Activated T-cell treated with anti-CD3 and anti-CD28 coated beads for 1 hour (primary cell): ENCODE results near the gene ADGRG6.
"Not testable (repeated sequence)": the region's sequence is repeated elsewhere in the genome, so short reads cannot be mapped to it uniquely, and the experiment has no call there.

Experiments
- DNase-seq: peaks from one replicate; pipeline ENCODE4 v3.0.0-alpha.2; 2020; ENCODE audit warnings: low read depth

The ADGRG6 gene

GRCh38 chr6:142301651-142302391 lies at the start of gene ADGRG6:
Gene ADGRG6 (plus strand): TSS chr6:142302007. CDS start chr6:142302330, 323 bp downstream.
- peak; percentile 16 for DNase-seq

GRCh38 chr6:142254513-142254912 lies 47.3 kb upstream of the ADGRG6 start:
- DNase-seq: no peak

GRCh38 chr6:142255785-142256184 lies 46.0 kb upstream of the ADGRG6 start:
- DNase-seq: no peak

- no peak for DNase-seq
Measured at GRCh38 chr6:142258305-142258704, 43.5 kb upstream of the ADGRG6 start.

GRCh38 chr6:142258757-142259156 lies 43.0 kb upstream of the ADGRG6 start:
- DNase-seq: no peak

GRCh38 chr6:142260748-142261147 lies 41.1 kb upstream of the ADGRG6 start:
- DNase-seq: no peak

- no peak for DNase-seq
Measured at GRCh38 chr6:142262231-142262630, 39.6 kb upstream of the ADGRG6 start.

GRCh38 chr6:142265476-142265875 lies 36.3 kb upstream of the ADGRG6 start:
- DNase-seq: no peak

- no peak for DNase-seq
Measured at GRCh38 chr6:142266060-142266459, 35.7 kb upstream of the ADGRG6 start.

- DNase-seq: no peak
Measured at GRCh38 chr6:142271476-142271875, 30.3 kb upstream of the ADGRG6 start.

GRCh38 chr6:142274656-142275055 lies 27.2 kb upstream of the ADGRG6 start:
- DNase-seq: no peak

- DNase-seq: no peak
Measured at GRCh38 chr6:142275236-142276006, 26.4 kb upstream of the ADGRG6 start.

GRCh38 chr6:142276256-142276655 lies 25.6 kb upstream of the ADGRG6 start:
- DNase-seq: no peak

- no peak for DNase-seq
Measured at GRCh38 chr6:142279350-142280180, 22.2 kb upstream of the ADGRG6 start.

GRCh38 chr6:142280265-142280664 lies 21.5 kb upstream of the ADGRG6 start:
- no peak for DNase-seq

- no peak for DNase-seq
Measured at GRCh38 chr6:142280927-142281326, 20.9 kb upstream of the ADGRG6 start.

- not testable (repeated sequence) for DNase-seq
Measured at GRCh38 chr6:142283138-142283537, 18.7 kb upstream of the ADGRG6 start.

GRCh38 chr6:142284419-142284818 lies 17.4 kb upstream of the ADGRG6 start:
- no peak for DNase-seq

- DNase-seq: no peak
Measured at GRCh38 chr6:142285235-142286087, 16.3 kb upstream of the ADGRG6 start.

- no peak for DNase-seq
Measured at GRCh38 chr6:142286088-142286409, 15.8 kb upstream of the ADGRG6 start.

GRCh38 chr6:142289687-142290086 lies 12.1 kb upstream of the ADGRG6 start:
- DNase-seq: no peak

- no peak for DNase-seq
Measured at GRCh38 chr6:142290851-142291250, 11.0 kb upstream of the ADGRG6 start.
